ENCODE results near the gene NPHP4.

Gene NPHP4

DNA sequence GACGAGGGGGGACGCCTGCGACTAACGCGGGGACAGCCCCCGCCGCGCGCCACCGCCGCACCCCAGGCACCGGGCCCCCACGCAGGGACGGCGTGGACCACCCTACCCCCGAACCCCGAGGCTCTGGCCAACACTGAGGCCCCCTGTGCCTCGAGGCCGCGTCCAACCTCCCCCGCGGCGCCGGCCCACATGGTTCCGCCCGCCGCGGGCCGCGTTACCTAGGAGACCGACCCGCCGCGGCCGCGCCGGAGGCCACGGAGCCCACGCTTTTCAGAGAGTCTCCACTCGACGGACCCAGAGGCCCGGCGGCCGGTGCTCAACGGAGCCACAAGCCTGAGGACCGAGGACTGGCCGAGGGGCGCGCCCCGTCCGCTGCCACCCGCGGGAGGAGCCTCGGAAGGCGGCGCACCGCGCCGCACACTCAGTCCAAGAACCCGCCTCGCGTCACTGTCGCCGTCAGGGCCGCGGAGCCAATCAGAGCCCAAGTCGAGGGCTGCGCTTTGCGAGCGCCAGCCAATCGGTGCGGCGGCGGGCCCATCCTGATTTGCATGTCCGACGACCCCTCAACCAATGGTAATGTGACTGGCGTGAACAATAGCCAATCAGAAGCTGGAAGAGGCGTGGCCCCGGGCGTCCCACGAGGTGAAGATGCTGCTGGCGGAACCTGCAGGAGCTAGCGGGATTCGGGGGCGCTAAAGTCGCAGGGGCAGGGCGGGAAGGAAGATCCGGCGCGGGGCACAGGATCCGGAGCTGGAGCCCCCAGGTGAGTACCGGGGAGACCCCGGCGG lies at the start of gene NPHP4:
Gene NPHP4 (minus strand): TSS at position 400 of the 788 bp plus-strand sequence. CDS start 6,136 bp downstream, outside the sequence.
- no peak for DNase-seq

DNA sequence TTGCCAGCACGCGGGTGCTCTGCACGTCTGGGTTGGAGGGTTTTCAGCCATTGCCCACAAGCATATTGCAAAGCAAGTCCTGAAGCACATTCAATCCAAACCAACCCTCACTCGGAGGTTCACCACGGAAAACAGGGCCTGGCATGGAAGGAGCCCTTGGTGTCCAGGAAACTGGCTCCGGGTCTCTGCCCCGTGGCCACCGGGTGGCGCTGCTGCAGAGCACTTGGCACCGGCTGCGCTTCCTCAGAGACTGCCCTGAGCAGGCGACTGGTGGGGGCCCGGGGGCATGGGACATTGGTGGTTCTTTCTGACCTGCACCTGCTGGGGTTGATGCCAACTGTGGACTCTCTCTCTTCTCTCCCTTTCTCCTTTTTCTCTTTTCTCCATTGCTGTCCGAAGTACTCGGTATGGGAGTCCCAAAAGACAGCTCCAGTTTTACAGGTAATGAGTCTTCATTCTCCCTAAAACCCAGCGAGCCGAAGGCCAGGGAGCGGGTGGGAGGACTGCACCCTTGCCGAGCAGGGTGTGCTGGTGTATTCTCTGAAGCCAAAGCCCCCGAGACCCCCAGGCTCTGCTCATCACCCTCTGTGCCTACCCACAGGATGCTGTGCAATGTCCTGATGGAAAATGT lies 49.3 kb upstream of the NPHP4 start:
- DNase-seq: no peak

GRCh38 chr1:6040861-6041415 lies 48.7 kb upstream of the NPHP4 start:
- no peak for DNase-seq

DNA sequence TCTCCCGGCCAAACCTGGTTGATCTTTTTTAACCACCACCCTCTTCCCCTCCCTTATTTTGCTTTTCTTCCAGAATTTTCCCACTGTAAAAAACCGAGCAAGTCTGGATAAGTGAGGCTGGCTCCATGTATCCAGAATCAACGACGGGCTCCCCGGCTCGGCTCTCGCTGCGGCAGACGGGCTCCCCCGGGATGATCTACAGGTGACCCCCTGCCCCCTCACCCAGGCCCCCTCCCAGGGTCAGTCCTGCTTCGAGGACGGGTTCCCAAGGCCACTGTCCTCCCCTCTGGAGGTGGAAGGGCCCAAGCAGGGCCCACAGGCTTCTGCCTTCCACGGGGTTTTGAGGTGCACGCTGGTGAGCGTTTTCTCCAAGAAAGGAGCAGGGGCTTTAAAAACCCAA lies 48.2 kb upstream of the NPHP4 start:
- no peak for DNase-seq

DNA sequence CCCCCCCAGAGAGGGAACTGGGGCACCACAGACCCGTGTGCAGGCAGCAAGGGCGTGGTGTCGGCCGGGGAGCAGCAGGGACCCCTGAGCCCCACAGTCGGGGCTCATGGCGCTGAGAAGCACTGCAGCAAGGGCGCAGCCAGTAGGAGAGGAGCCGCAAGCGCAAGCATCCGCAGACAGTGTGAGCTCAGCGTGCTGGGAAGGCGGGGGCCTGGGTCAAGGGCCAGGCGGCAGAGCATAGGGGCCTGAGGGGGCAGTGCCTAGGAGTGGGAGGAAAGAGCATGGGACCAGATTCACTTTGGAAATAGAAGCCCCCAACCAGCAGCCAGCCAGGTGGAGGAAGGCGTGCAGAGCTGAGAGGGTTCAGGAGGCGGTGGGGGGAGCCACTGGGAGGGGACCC lies 46.8 kb upstream of the NPHP4 start:
- no peak for DNase-seq

GRCh38 chr1:6038603-6039002 lies 46.4 kb upstream of the NPHP4 start:
- no peak for DNase-seq

- no peak for DNase-seq
These were observed 45.1 kb upstream of the NPHP4 start for GRCh38 chr1:6037338-6037762.

DNA sequence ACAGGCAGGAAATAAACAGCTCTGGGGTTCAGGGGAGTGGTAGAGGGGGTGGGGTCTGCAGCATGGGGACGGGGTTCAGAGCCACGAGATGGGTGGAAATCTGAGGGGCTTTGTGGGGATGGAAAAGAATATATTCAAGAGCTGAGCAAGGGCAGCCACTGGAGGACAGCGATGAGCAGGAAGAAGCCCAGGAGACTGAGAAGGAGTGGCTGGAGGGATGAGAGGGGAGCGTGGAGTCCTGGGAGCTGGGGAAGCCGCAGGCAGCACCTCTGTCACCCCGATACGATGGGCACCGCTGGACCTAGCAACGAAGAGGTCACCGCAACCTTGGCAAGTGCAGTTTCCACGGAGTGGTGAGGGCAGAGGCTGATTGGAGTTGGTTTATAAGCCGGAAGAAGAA lies 43.5 kb upstream of the NPHP4 start:
- DNase-seq: no peak

DNA sequence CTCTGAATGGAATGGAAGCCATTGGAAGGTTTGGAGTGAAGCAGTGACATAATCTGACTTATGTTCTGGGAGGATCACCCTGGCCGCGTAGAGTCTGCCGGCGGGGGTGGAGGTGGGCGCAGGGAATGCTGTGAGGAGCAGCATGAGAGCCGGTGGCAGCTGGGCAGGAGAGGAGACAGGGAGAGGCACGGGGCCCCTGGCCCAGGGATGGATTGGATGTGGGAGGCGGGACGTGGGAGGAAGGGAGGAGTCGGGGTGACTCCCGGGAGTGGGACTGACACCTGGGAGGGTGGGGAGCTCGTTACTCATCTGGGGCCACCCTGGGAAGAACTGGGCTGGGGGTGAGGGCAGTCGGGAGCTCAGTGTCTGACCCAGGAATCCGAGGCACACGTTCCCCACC lies 43.1 kb upstream of the NPHP4 start:
- no peak for DNase-seq

DNA sequence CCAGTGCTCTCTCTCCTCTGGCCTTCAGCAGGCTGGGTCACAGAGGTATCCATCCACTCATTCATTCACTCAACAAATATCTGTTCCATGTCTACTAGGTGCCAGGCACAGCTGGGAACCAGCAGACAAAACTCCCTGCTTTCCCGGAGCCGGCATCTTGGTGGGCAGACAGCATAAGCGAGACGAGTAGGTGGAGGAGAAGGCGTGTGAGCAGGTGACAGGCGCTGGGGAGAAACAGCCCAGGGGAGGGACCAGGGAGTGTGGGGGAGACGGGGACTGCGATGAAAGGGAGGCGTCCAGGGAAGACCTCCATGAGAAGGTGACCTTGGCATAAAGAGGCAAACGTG lies 42.5 kb upstream of the NPHP4 start:
- DNase-seq: no peak

GRCh38 chr1:6033986-6034749 lies 41.9 kb upstream of the NPHP4 start:
- DNase-seq: no peak

GRCh38 chr1:6033124-6033523 lies 40.9 kb upstream of the NPHP4 start:
- DNase-seq: no peak

DNA sequence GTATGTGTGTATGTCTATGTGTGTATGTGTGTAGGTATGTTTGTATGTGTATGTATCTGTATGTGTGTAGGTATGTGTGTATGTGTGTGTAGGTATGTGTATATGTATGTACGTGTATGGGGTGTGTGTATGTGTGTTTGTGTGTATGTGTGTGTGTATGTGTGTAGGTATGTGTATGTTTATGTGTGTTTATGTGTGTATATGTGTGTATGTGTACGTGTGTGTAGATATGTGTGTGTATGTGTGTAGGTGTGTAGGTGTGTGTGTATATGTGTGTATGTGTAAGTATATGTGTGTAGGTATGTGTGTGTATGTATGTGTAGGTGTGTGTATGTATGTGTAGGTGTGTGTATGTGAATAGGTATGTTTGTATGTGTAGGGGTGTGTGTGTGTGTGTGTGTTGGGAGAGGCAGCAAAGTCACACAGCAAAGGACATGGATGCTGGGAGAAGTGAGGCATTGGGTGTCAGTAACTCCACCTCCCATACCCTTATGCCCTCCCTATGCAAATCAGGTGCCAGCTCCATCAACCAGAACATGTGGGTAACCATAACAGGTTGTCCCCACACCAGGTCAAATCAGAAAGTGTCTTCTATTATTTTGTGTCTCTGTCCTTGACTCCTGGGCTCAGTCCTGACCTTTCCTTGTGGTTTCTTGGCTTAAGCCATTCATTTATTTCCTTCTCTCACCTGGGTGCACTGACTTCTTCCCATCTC lies 38.5 kb upstream of the NPHP4 start:
- no peak for DNase-seq

GRCh38 chr1:6030132-6030531 lies 37.9 kb upstream of the NPHP4 start:
- no peak for DNase-seq

DNA sequence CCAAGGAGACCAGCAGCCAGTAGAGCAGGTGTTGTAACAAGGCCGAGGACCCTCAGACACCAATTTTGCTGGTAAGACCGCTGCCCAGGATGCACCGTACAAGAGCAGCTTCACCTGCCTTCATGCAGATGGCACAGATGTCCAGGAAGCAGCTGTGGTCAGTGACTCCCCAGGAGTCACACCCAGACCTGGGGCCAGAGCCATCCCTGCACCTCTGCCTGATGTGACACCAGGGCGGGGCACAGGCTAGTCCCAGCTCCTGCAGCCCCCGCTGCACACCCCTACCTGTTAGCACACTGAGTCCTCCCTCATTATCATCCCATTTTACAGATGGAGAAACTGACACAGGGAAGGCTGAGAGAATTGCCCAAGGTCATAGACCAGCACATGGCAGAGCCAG lies 37.1 kb upstream of the NPHP4 start:
- no peak for DNase-seq

GRCh38 chr1:6028042-6028850 lies 36.0 kb upstream of the NPHP4 start:
- no peak for DNase-seq

DNA sequence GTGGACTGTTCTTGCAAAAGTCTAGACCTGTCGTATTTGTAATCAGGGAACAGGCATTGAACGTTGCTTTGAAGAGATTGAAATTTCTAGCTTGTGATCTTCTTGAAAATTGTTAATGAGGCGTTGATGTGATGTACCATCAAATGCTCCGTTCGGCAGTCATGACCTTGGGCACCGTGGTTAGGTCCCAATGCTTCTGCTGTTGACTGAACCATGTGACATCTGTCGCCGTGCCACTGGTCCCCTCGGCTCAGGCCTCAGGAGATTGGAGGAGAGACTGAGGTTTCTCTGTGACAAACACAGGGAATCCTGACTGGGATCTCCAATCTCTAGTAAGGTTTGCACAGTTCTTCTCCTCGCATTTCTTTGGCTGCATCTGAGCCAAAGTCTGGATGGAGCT lies 35.4 kb upstream of the NPHP4 start:
- DNase-seq: no peak

DNA sequence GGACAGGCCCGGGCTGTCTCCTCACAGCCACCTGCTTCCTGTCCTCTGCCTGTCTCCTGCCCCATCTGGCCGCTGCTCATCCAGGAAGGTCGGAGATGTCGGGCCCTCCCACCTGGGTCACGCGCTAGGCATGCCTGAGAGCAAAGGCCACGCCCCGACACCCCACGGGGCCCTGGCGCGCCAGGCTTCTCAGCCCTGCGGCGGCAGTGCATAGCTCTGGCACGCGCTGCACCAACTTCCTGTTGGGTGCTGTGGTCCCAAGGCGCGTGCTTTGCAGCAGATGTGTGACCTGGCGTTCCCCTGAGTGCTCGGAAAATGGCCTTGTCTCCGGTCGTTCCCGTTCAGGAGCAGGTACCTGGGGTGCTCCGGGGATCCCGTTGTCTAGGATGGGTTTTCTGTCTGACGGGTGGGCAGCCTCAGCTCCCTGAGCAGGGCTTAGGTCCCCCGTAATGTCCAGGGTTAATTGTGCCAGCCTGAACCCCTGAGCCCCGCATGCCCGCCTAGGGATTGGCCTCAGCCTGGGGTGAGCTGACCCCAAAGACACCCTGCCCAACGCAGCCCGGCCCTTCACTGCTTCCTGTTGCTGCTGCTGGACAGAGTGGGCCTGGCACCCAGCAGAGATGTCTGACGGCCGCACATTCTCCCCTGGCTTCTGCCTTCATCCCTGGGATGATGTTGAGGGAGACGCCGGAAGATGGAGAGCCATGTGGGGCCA lies 34.0 kb upstream of the NPHP4 start:
- DNase-seq: no peak

DNA sequence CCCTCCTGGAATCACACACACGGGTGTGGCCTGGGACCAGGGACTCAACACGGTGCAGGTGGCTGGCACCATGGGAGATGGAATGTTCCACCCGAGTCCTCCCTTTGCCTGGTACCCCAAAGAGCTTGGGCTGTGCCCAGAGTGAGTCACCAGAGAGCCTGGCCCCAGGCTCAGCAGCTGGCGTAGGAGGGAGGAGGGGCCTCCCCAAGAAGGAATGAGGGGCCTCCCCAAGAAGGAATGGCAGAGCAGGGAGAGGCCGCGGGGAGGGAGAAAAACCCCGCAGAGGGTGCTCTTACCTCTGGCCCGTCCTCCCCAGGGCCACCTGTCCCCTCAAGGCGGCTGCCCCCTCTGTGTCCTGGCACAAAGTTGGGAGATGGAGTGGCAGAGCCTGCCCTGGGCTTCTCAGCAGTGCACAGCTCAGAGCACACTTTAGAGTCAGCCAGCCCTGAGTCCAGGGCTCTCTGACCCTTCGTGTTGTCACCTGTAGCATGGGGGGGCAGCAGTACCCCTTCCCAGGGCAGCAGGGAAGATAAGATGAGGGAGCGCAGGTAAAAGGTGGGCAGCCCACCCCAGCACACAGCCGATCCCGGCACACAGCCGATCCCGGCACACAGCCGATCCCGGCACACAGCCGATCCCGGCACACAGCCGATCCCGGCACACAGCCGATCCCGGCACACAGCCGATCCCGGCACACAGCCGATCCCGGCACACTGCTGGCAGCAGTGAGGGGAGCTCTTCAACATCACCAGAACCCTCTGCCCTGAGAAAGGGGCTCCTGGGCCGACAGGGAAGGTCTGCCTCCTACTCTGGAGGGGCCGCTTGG lies 33.3 kb upstream of the NPHP4 start:
- DNase-seq: no peak

DNA sequence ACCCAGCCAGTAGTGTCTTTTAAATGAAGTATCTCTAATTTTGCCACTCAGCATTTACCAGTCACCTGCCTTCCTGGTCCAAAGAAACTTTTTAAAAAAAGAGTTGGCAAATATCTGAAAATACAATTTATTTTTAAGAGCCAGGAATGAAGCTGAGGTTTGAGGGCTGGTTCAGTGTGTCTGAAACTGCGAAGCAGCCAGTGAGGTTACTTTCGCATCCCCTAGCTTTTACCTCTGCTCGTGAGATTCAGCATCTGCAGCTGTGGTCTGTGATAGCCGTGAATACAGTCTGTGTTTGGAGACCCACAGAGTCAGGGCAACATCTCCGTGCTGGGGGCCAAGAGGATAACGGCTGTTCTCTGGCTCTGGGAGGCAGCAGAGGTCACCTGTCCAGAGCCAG lies 32.2 kb upstream of the NPHP4 start:
- DNase-seq: no peak

- no peak for DNase-seq
These were observed 31.1 kb upstream of the NPHP4 start for GRCh38 chr1:6023346-6023745.
